Lung (tissue), 12 donors: ENCODE data around the gene B3GNT8. TPM values are rescaled to one million over a fixed set of nuclear protein-coding genes. Genes with fewer than 3 reads are reported as not detected.
"Not testable (repeated sequence)": the region's sequence is repeated elsewhere in the genome, so short reads cannot be mapped to it uniquely, and the experiment has no call there.

Source experiments
- ATAC-seq: fragments of 200-7000 bp; cut with Tn5 transposase; one replicate; pipeline ENCODE4 v1.9.1; 2020; ENCODE audit warnings: moderate number of reproducible peaks; ENCODE audit not compliant: insufficient read depth, low FRiP score
- DNase-seq, 3 donors: peaks; one replicate each; pipeline ENCODE4 v3.0.0-alpha.2; 2013 to 2017
- H3K27ac ChIP-seq, 2 donors: one replicate each; pipeline ENCODE4 v1.5.1; 2013; ENCODE audit warnings: mild to moderate bottlenecking in 2 of 2, moderate library complexity in 2 of 2, control low read depth in 1 of 2, inconsistent platforms in 1 of 2, low read depth in 1 of 2, low read length in 1 of 2
- H3K27me3 ChIP-seq, 3 donors: one replicate each; pipeline ENCODE4 v1.5.1; 2013; ENCODE audit warnings: low read length in 2 of 3; ENCODE audit not compliant: control insufficient read depth in 3 of 3, insufficient read depth in 3 of 3
- H3K36me3 ChIP-seq, 4 donors: one replicate each; pipeline ENCODE4 v1.5.1; 2013; ENCODE audit warnings: low read length in 4 of 4, mild to moderate bottlenecking in 1 of 4, moderate library complexity in 1 of 4; ENCODE audit not compliant: control insufficient read depth in 4 of 4, insufficient read depth in 4 of 4
- H3K4me1 ChIP-seq, 5 donors: one replicate each; pipeline ENCODE4 v1.5.1; 2013; ENCODE audit warnings: low read length in 5 of 5, mild to moderate bottlenecking in 2 of 5, moderate library complexity in 1 of 5; ENCODE audit not compliant: control insufficient read depth in 5 of 5, insufficient read depth in 5 of 5
- H3K4me3 ChIP-seq: one replicate; pipeline ENCODE4 v1.5.1; 2013; ENCODE audit warnings: mild to moderate bottlenecking, control low read depth, moderate library complexity
- H3K9ac ChIP-seq, 2 donors: one replicate each; pipeline ENCODE4 v1.5.1; 2013; ENCODE audit warnings: low read length in 2 of 2, control low read depth in 1 of 2; ENCODE audit not compliant: insufficient read depth in 1 of 2
- H3K9me3 ChIP-seq, 4 donors: one replicate each; pipeline ENCODE4 v1.5.1; 2013; ENCODE audit warnings: low read length in 3 of 4, mild to moderate bottlenecking in 1 of 4, moderate library complexity in 1 of 4; ENCODE audit not compliant: control insufficient read depth in 4 of 4, insufficient read depth in 3 of 4
- WGBS, 2 donors: extraction: QIAGEN DNeasy Blood & Tissue Kit; methylation state at CpG; one replicate each; pipeline ENCODE4 v1.1.7; 2013; 5-methylcytosine and 5-hydroxymethylcytosine counted together
- polyA plus RNA-seq, 2 donors: library from polyadenylated mRNA; stranded (reverse); fragments of 200-250 nt; gene quantifications; one replicate each; pipeline ENCODE4 v1.2.1, GENCODE V29; 2013
- total RNA-seq, 2 donors: library from RNA; depleted of rRNA in 1 of 2; stranded (reverse); fragments of >200 nt in 1 of 2; gene quantifications; one replicate each; pipeline ENCODE4 v1.2.1, GENCODE V29; 2014 to 2021
- TF ChIP-seq, protein P1 (sequence below): IDR thresholded peaks from 2 replicates; pipeline ENCODE4 v1.5.1; 2012; ENCODE audit warnings: mild to moderate bottlenecking; ENCODE audit errors: control extremely low read depth, extremely low read depth
- donor health status: control.
- donor health status: control.
- donor health status: Bipolar disorder and iron deficiency.
- donor health status: healthy.
- donor health status: DM: yes; HTN: yes; CAD: no.

Gene B3GNT8
- total and polyA plus RNA-seq, 4 donors, result 6.2 to 39.0 (median 32.8) TPM

- Histone ChIP-seq H3K27me3 (no peaks in the 10 kb centered on the region), H3K4me3 (no peak overlapping the region), H3K9me3 (no peaks in the 10 kb centered on the region), H3K9ac (no peak overlapping the region), H3K36me3 (peaks cover 3 to 17% (median 8%) of the 10 kb centered on the region in 4 donors), H3K27ac (no peak overlapping the region), H3K4me1 (no peaks in the 10 kb centered on the region)
- 93 to 96% methylated on average over 5 of the region's 5 CpGs for WGBS, 2 donors
- no peak for ATAC-seq
- DNase-seq, result no peak
- TF ChIP-seq, protein P1, sequence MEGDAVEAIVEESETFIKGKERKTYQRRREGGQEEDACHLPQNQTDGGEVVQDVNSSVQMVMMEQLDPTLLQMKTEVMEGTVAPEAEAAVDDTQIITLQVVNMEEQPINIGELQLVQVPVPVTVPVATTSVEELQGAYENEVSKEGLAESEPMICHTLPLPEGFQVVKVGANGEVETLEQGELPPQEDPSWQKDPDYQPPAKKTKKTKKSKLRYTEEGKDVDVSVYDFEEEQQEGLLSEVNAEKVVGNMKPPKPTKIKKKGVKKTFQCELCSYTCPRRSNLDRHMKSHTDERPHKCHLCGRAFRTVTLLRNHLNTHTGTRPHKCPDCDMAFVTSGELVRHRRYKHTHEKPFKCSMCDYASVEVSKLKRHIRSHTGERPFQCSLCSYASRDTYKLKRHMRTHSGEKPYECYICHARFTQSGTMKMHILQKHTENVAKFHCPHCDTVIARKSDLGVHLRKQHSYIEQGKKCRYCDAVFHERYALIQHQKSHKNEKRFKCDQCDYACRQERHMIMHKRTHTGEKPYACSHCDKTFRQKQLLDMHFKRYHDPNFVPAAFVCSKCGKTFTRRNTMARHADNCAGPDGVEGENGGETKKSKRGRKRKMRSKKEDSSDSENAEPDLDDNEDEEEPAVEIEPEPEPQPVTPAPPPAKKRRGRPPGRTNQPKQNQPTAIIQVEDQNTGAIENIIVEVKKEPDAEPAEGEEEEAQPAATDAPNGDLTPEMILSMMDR, result no peak
These were observed 42.8 kb downstream of the B3GNT8 start for GRCh38 chr19:41384351-41384750.

DNA sequence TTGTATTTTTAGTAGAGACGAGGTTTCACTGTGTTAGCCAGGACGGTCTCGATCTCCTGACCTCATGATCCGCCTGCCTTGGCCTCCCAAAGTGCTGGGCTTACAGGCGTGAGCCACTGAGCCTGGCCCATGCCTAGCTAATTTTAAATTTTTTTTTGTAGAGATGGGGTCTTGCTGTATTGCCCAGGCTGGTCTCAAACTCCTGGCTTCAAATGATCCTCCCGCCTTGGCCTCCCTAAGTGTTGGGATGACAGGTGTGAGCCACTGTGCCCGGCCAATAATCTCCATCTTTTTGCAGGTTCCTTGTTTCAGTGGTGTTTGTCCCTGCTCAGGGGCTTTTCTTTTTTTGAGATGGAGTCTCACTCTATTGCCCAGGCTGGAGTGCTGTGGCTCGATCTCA, 45.6 kb downstream of the B3GNT8 start:
- DNase-seq, H3K9me3 ChIP-seq, ATAC-seq, H3K27me3 ChIP-seq, H3K27ac ChIP-seq, H3K4me3 ChIP-seq, H3K4me1 ChIP-seq, H3K9ac ChIP-seq: not testable (repeated sequence)
- peaks cover 0 to 15% (median 4%) of the 10 kb centered on the region in 4 donors for H3K36me3 ChIP-seq
- WGBS, 2 donors, result 94 to 97% methylated on average over 8 of the region's 8 CpGs

GRCh38 chr19:41377977-41378709, 49.0 kb downstream of the B3GNT8 start:
- DNase-seq (peak in 1 of 3 donors; percentile 16), ATAC-seq (no peak)
- peaks cover 0 to 5% (median 2%) of the 10 kb centered on the region in 4 donors for H3K36me3 ChIP-seq
- peak overlapping the region in 1 of 2 donors; percentile 17 for H3K27ac ChIP-seq
- no peak overlapping the region for H3K4me3 ChIP-seq
- H3K4me1 ChIP-seq, result peaks cover 0 to 16% (median 8%) of the 10 kb centered on the region in 5 donors
- H3K9me3 ChIP-seq, result no peaks in the 10 kb centered on the region
- H3K27me3 ChIP-seq, result no peaks in the 10 kb centered on the region
- TF ChIP-seq, protein P1, result no peak
- H3K9ac ChIP-seq, result no peak overlapping the region
- 30 to 51% methylated on average over 9 of the region's 9 CpGs for WGBS, 2 donors

DNA sequence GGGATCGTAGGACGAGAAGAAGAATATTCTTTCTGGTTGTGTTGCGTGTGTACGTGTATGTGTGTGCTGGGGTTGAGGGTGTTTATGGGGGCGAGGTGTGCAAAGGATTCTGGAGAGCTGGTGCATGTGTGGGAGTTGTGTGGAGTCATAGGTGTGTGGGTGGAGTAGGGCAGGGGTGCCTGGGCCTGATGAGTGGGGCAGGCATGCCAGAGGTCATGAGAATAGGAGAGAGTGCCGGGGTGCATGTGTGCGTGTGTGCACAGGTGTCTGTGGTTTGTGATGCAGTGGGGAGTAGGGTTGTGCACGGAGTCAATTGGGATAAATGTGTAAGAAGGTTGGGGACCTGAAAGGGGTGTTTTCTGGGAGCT, 50.2 kb downstream of the B3GNT8 start:
- DNase-seq, result no peak
- H3K4me3 ChIP-seq, result peak overlapping the region; percentile 65
- 63 to 69% methylated on average over 8 of the region's 8 CpGs for WGBS, 2 donors
- H3K9ac ChIP-seq, result no peak overlapping the region
- no peak for ATAC-seq
- peaks cover 0 to 21% (median 8%) of the 10 kb centered on the region in 5 donors for H3K4me1 ChIP-seq
- peak overlapping the region in 1 of 2 donors; percentile 90 for H3K27ac ChIP-seq
- TF ChIP-seq, protein P1, result no peak
- no peaks in the 10 kb centered on the region for H3K27me3 ChIP-seq
- no peaks in the 10 kb centered on the region for H3K36me3 ChIP-seq
- H3K9me3 ChIP-seq, result no peaks in the 10 kb centered on the region
